Measurements from ENCODE around the gene TUBB2B.
"Not testable (repeated sequence)": the region's sequence is repeated elsewhere in the genome, so short reads cannot be mapped to it uniquely, and the experiment has no call there.

DNA sequence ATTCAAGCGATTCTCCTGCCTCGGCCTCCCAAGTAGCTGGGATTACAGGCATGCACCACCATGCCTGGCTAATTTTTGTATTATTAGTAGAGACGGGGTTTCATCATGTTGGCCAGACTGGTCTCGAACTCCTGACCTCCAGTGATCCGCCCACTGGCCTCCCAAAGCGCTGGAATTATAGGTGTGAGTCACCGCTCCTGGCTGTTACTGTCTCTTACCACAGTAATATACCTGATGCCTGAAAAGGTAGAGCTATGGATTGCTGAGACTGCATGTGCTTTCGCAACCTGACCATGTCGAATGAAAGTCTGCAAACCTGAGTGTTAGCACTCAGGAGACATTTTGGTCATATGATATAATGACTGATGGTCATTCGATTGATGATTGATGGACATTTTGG, 38.3 kb downstream of the TUBB2B start:
- TF ChIP-seq POLR2AphosphoS5 (IDR thresholded peaks at IDR 0.05); MXI1 (conservative IDR thresholded peaks at IDR 0.05; ENCODE audit: poor library complexity, severe bottlenecking); TAF1 (IDR thresholded peaks at IDR 0.05; ENCODE audit: low read depth); EP300 (conservative IDR thresholded peaks at IDR 0.05; ENCODE audit: poor library complexity, severe bottlenecking): not testable (repeated sequence)
- TF ChIP-seq, protein P1, sequence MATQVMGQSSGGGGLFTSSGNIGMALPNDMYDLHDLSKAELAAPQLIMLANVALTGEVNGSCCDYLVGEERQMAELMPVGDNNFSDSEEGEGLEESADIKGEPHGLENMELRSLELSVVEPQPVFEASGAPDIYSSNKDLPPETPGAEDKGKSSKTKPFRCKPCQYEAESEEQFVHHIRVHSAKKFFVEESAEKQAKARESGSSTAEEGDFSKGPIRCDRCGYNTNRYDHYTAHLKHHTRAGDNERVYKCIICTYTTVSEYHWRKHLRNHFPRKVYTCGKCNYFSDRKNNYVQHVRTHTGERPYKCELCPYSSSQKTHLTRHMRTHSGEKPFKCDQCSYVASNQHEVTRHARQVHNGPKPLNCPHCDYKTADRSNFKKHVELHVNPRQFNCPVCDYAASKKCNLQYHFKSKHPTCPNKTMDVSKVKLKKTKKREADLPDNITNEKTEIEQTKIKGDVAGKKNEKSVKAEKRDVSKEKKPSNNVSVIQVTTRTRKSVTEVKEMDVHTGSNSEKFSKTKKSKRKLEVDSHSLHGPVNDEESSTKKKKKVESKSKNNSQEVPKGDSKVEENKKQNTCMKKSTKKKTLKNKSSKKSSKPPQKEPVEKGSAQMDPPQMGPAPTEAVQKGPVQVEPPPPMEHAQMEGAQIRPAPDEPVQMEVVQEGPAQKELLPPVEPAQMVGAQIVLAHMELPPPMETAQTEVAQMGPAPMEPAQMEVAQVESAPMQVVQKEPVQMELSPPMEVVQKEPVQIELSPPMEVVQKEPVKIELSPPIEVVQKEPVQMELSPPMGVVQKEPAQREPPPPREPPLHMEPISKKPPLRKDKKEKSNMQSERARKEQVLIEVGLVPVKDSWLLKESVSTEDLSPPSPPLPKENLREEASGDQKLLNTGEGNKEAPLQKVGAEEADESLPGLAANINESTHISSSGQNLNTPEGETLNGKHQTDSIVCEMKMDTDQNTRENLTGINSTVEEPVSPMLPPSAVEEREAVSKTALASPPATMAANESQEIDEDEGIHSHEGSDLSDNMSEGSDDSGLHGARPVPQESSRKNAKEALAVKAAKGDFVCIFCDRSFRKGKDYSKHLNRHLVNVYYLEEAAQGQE (IDR thresholded peaks at IDR 0.05; ENCODE audit: borderline replicate concordance), result not testable (repeated sequence)
- TF ChIP-seq, protein P2, sequence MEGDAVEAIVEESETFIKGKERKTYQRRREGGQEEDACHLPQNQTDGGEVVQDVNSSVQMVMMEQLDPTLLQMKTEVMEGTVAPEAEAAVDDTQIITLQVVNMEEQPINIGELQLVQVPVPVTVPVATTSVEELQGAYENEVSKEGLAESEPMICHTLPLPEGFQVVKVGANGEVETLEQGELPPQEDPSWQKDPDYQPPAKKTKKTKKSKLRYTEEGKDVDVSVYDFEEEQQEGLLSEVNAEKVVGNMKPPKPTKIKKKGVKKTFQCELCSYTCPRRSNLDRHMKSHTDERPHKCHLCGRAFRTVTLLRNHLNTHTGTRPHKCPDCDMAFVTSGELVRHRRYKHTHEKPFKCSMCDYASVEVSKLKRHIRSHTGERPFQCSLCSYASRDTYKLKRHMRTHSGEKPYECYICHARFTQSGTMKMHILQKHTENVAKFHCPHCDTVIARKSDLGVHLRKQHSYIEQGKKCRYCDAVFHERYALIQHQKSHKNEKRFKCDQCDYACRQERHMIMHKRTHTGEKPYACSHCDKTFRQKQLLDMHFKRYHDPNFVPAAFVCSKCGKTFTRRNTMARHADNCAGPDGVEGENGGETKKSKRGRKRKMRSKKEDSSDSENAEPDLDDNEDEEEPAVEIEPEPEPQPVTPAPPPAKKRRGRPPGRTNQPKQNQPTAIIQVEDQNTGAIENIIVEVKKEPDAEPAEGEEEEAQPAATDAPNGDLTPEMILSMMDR (IDR thresholded peaks at IDR 0.05; ENCODE audit: poor library complexity, severe bottlenecking), result not testable (repeated sequence)
